ENCODE results near the gene ANKRD26.
A peak's percentile ranks its signal among the peaks of the same experiment; 100 is the strongest.
"Not testable (repeated sequence)": the region's sequence is repeated elsewhere in the genome, so short reads cannot be mapped to it uniquely, and the experiment has no call there.

ANKRD26 gene

DNA sequence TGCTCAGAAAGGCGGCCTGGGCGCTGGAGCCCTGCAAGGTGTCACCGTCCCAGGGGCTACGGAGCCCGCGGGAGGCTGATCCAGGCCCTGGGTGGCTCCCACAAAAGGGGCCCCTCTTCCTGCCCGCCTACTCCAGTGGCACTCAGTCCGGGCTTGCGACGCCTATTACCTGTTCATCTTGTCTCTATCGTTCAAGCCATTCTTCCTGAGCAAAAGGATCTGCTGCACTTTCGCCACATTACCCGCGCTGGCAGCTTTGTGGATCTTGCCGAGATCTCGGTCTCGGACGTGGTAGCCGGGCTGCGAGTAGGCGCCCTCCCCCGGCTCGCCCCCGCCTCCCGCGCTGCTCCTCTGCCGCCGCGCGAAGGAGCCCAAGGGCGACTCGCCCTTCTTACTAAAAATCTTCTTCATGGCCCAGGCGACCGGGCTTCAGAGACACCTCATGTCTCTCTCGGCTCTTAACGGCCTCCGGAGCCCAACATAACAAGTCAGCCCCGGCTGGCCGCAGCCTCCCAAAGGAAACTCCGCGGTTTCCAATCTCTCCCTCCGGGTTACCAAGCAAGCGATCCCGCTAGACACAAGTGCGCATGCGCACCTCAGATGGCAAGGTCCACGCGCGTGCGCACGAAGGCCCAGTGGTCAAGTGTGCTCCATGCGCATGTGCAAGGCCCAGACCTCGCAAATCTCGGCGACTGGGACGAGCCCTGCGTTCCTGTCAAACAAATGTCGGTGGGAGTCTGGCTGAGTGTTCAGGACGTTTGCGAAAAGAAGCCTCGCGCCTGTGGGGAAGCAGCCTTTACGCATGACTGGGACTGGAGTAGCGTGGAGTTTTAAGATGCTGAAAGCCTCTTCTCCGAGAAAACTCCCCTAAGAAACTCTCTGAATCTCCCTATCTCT lies at the start of gene ANKRD26:
Gene ANKRD26, minus strand, starts transcription at position 579 of the 897 bp plus-strand sequence. Its CDS starts 168 bp downstream, at position 411.
- peak; percentile 91 to 94 for DNase-seq (ENCODE audit: low read depth in 1 of 2, low spot score in 1 of 2)

DNA sequence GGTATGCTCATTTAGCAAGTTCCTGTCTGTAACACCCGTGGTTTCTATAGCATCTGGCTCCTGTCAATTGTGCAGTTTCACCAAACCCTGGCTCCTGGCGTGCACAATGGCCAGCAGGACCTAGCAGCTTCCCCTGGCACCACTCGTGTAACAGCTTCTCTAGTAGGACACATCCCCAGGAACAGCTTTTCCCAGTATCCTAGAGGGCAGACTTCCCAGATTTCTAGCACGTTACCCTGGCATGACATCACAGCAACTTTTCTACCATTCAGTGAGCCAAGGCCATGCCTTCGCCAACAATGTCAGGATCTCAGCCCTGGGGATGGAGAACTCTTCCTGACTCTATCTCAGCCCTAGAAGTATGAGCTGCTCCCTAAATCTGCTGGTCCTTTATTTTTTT lies 47.4 kb upstream of the ANKRD26 start:
- DNase-seq (ENCODE audit: low read depth in 1 of 2, low spot score in 1 of 2), result no peak

GRCh38 chr10:27145937-27146336 lies 45.6 kb upstream of the ANKRD26 start:
- DNase-seq (ENCODE audit: low read depth in 1 of 2, low spot score in 1 of 2), result no peak

- no peak for DNase-seq (ENCODE audit: low read depth in 1 of 2, low spot score in 1 of 2)
These were observed 43.4 kb upstream of the ANKRD26 start for GRCh38 chr10:27143686-27144085.

DNA sequence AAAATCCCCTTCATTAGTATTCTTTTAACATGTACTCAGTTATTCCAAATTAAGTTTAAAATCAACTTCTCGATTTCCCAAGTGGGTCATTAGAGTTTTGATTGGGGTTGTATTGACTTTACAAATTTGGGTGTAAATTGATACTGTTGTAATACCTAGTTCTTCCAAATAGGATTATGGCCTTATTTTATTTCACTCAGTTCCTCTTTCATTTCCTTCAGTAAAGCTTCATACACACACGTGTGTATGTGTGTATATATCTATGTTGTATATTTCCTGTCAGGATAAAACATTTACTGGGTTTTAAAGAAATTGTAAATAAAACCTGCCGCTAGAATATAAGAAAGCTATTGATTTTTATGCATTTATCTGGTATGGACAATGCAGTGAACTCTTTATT lies 38.0 kb upstream of the ANKRD26 start:
- no peak for DNase-seq (ENCODE audit: low read depth in 1 of 2, low spot score in 1 of 2)

GRCh38 chr10:27134371-27134770 lies 34.1 kb upstream of the ANKRD26 start:
- DNase-seq (ENCODE audit: low read depth in 1 of 2, low spot score in 1 of 2), result no peak

GRCh38 chr10:27108165-27108564 lies 7.9 kb upstream of the ANKRD26 start:
- DNase-seq (ENCODE audit: low read depth in 1 of 2, low spot score in 1 of 2), result no peak

DNA sequence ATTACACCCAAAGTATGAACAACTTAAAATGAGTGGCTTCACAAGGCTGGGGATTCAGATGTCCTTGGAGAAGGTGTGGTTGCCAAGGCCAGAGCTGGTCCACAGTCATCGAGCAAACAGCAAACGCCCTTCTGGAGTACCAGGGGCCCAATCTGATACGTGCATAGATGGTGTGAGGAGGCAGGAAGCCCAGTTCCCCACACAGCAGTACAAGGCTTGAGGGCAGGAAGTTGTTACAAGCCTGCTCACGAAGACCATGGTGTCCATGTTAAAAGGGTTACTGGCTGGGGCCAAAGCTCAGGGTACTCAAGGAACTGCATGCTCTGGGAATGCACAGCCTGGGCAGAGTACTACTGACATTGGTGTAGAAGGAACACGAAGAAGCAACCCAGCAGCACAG lies 4.6 kb upstream of the ANKRD26 start:
- no peak for DNase-seq (ENCODE audit: low read depth in 1 of 2, low spot score in 1 of 2)

DNA sequence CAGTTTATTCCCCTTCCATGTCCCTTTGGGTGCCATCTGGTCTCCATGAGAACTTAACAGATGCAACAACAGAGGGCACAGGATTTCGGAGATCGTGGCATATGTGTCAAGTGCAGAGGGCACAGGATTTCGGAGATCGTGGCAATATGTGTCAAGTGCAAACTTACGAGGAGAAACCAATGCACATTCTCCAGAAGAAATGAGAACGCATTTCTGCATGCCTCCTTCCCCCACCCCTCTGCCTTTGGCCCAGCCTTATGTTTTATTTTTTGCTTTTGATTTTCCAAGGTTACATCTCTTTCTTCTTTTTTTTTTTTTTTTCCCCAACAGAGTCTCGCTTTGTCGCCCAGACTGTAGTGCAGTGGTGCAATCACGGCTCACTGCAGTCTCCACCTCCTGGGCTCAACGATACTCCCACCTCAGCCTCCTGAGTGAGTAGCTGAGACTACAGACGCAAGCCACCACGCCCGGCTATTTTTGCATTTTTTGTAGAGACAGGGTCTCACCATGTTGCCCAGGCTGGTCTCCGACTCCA lies 586 bp upstream of the ANKRD26 start:
- no peak for DNase-seq (ENCODE audit: low read depth in 1 of 2, low spot score in 1 of 2)

GRCh38 chr10:27099448-27099847 lies 846 bp downstream of the ANKRD26 start:
- no peak for DNase-seq (ENCODE audit: low read depth in 1 of 2, low spot score in 1 of 2)

DNA sequence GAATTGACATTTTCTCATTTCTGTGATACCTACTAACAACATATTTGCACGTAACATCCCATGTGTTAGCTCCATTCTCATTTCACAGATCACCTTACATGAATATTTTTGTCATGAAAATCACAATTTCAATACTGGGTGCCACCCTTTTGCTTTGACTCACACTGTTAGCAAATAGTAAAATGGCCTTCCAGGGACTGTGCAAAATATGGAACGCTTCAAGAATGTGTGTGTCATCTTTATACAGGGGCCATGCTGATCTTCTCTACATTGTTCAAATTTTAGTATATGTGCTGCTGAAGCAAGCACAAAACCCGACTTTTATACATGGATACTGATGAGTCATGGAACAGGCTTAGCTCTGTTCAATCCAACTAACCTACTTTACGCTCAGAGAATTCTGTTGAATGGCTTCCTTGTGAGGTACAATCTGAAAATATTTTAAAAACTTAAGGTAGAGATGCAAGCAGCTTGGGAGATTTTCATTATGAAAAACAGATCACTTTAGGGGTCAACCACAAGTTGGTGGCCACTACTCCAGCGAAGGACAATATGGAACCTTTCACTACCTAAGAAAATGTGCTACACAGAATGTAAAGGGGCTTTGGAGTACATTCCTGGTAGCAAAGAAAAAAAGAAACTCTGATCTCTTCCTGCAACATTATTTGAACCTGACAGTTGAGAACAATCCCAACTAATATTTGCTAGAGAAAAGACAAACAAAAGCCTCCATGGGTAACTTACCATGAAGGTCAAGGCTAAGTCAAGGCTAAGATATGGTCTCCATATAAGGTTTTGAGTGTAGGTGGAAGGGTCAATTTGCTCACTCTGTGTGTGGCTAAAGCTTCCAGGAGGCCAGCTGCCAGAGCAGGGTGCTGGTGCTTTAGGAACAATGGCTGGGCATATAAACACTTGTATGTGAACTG lies 11.9 kb downstream of the ANKRD26 start:
- no peak for DNase-seq (ENCODE audit: low read depth in 1 of 2, low spot score in 1 of 2)

GRCh38 chr10:27072436-27073114 lies 27.7 kb downstream of the ANKRD26 start:
- DNase-seq (ENCODE audit: low read depth in 1 of 2, low spot score in 1 of 2), result no peak

GRCh38 chr10:27068217-27068891 lies 31.9 kb downstream of the ANKRD26 start:
- DNase-seq (ENCODE audit: low read depth in 1 of 2, low spot score in 1 of 2), result no peak

- DNase-seq (ENCODE audit: low read depth in 1 of 2, low spot score in 1 of 2), result no peak
These were observed 35.2 kb downstream of the ANKRD26 start for GRCh38 chr10:27065084-27065483.

GRCh38 chr10:27052656-27053055 lies 47.6 kb downstream of the ANKRD26 start:
- DNase-seq (ENCODE audit: low read depth in 1 of 2, low spot score in 1 of 2), result no peak

DNA sequence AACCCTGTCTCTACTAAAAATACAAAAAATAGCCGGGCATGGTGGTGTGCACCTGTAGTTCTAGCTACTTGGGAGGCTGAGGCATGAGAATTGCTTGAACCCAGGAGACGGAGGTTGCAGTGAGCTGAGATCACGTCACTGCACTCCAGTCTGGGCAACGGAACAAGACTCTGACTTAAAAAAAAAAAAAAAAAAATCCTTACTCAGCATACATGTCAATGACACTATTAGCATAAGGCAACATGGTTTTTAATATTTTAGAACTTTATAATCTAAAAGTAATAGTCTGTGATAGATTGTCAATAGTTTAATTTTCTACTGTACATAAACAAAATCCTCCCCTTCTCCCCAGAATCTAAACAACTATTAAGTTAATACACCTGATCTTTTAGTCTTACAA lies 55.0 kb downstream of the ANKRD26 start:
- DNase-seq (ENCODE audit: low read depth in 1 of 2, low spot score in 1 of 2), result not testable (repeated sequence)

- no peak for DNase-seq (ENCODE audit: low read depth in 1 of 2, low spot score in 1 of 2)
These were observed 59.1 kb downstream of the ANKRD26 start for GRCh38 chr10:27041196-27041595.

DNA sequence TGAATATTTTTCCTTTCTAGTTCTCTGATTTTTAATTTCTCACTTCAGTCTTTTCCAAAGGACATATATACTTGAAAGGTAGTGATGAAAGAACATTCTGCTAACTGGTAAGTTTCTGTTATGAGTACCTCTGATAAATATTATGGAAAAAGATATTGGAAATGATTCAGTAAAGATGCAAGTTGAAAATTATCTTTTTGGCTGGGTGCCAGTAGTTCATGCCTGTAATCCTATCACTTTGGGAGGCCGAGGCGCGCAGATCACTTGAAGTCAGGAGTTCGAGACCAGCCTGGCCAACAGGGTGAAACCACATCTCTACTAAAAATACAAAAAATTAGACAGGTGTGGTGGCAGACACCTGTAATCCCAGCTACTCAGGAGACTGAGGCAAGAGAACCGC lies 62.1 kb downstream of the ANKRD26 start:
- DNase-seq (ENCODE audit: low read depth in 1 of 2, low spot score in 1 of 2), result no peak

DNA sequence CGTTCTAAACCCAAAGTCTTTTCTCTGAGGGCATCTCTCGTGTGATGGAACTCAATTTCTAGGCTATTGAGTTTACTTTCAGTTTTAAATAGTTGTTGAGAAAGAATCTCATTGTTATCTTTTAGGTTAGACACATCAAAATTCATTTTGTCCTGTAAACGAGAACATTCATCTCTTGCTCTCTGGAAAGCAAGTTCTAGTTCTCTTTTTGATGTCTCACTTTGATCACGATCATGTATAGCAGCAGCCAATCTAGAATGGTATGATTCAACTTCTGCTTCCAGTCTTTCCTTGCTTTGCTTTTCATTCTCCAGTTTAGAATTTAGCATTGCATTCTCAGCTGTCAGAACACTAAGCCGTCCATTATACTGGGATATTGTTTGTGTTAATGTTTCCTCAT lies 65.1 kb downstream of the ANKRD26 start:
- no peak for DNase-seq (ENCODE audit: low read depth in 1 of 2, low spot score in 1 of 2)

- DNase-seq (ENCODE audit: low read depth in 1 of 2, low spot score in 1 of 2), result no peak
These were observed 70.2 kb downstream of the ANKRD26 start for GRCh38 chr10:27030060-27030459.

DNA sequence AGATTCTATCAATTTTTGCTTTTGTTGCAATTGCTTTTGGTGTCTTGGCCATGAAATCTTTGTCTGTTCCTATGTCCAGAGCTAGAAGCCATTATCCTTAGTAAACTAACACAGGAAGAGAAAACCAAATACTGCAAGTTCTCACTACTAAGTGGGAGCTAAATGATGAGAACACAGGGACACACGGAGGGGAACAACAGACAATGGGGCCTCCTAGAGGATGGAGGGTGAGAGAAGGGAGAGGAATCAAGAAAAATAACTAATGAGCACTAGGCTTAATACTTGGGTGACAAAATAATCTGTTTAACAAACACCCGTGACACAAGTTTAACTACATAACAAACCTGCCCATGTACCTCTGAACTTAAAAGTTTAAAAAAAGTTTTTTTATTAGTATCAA lies 78.2 kb downstream of the ANKRD26 start:
- no peak for DNase-seq (ENCODE audit: low read depth in 1 of 2, low spot score in 1 of 2)
